GM18498 (cell line): ENCODE measurements around the gene CHSY1.

ENCODE experiments used
- ATAC-seq: cut with Tn5 transposase; IDR thresholded peaks from one replicate; pipeline ENCODE4 v1.9.1; 2021; ENCODE audit warnings: mild to moderate bottlenecking, moderate library complexity; ENCODE audit not compliant: unreplicated experiment

CHSY1 gene

GRCh38 chr15:101190092-101190595 is 61.7 kb downstream of the CHSY1 start:
- no peak for ATAC-seq

DNA sequence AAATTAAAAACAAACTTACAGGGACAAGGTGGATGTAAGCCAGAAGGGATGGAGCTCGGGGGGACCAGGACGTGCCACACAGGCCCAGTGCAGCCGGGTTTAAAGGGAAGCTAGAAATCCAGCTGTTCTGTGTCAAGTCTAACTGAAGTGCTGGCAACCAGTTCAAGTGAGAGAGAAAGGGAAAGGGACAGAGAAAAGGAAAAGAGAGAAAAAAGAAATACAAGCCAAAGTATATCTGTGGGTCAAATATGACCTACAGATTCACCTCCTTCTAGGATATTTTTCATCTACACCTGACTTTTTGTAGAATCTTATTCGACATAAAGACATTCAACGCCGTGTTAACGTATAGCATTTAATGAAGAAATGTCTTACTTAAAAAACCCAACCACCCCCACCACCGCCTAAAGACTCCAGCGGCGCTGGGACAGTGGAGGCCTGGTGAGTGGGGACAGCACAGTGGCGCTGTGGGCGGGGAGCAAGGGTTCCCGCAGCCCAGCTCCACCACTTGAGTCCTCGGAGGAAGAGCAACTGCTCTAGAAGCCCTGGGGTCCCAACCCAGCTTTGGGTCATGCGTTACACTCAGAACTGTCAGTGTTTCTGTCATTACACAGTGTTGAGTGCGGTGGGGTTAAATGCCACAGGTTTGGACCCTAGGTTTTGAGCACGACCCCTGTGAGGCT is 62.3 kb downstream of the CHSY1 start:
- ATAC-seq: no peak

DNA sequence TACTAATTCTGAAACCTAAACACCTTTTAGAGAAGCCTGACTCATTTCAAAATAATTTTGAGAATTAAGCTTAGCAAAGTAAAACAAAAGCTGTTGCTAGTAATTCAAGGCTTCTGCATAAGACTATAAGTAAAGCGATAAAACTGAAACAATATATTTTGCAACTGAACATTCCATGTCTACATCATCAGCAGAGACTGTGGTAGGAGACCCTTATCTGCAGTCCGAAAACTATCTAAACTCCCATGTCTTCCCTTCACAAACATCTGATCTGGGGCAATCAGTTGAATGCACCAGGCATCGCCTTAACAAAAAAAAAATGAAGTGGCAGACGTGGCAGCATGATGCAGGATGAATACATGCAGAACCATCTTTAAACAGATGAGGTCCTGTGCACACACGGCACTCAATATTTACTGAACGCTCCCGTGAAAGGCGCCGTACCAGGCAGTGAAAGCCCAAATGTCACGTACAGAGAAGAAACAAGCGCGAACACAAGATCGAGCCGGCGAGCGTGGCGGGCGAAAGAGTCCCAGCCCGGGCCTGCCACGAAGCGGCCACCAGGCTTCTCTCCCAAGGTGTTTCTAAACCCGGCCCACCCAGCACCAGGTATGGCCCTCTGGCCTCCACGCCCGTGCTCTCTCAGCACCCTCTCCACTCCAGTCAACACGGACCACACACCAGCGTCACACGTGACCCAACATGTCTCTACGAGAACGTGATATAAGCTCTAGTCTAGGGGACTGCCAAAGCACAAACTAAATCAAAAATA is 63.0 kb downstream of the CHSY1 start:
- peak; percentile 58 for ATAC-seq

- peak; percentile 74 for ATAC-seq
These were observed 63.8 kb downstream of the CHSY1 start for GRCh38 chr15:101187820-101188636.

DNA sequence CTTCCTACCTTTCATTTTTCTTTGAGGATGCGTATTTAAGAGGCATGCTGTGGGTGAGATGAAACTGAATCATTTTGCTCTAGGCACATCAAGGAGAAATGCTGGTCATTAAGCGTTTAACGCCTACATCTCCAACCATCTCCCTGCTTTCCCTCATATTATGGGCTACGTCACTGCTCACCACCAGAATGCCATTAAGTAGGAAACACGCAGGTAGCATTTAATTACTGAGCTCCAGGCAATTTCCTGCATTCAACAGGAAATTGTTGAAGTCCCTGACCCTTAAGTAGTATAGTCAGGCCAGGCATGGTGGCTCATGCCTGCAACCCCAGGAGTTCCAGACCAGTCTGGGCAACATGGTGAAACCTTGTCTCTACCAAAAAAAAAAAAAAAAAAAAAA is 66.1 kb downstream of the CHSY1 start:
- no peak for ATAC-seq

DNA sequence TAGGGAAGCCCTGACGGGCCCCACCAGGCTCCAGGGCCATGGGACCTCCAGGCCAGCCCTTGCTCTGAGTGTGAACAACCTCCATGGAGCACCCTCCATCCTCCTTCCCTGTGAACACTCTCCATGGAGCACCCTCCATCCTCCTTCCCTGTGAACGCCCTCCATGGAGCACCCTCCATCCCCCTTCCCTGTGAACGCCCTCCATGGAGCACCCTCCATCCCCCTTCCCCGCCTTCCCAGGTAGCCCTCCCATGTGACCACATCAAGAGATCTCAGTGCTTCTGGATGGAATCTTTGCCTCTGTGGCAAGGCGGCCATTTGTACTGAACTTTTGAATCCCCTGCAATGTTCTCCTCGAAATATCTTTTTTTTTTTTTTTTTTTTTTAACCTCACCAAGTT is 66.5 kb downstream of the CHSY1 start:
- no peak for ATAC-seq

- ATAC-seq: no peak
These were observed 67.0 kb downstream of the CHSY1 start for GRCh38 chr15:101184830-101185229.

- ATAC-seq: no peak
These were observed 67.9 kb downstream of the CHSY1 start for GRCh38 chr15:101183931-101184305.

GRCh38 chr15:101183226-101183930 is 68.5 kb downstream of the CHSY1 start:
- ATAC-seq: no peak

DNA sequence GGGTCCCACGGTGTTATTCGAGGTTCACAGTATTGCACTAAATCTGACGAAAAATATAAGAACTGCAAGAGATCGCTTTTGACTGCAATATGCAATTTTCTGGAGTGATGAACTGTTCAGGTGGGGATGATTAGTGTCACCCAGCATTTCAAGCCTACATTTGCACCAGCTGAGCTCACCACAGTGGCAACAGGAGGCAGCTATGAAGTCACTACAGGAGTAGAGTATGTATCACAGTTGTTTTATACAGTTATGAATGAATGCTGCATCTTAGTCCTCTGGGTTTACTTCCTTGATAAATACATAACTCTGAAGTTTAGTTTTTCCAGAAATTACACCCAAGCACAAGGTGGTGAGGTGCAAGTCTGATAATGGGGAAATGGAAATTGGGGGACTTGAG is 69.6 kb downstream of the CHSY1 start:
- ATAC-seq: no peak

DNA sequence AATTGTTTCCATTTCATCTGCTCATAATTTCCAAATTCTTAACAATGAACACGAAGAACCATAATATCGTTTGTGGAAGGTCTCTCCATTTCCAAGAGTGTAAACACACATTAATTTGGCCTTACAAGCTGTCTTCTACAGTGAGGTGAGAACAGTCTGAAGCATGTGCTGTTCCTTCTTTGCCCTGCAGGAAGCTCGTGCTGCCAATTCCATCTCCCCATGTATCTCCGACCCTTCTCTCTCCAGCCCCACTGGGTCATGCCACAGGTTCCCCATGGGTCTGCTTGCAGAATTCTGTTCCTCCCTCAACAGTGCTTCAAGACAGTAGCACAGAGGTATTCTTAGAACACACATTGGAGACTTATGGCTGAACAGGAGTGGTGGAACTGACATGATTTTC is 70.5 kb downstream of the CHSY1 start:
- no peak for ATAC-seq

DNA sequence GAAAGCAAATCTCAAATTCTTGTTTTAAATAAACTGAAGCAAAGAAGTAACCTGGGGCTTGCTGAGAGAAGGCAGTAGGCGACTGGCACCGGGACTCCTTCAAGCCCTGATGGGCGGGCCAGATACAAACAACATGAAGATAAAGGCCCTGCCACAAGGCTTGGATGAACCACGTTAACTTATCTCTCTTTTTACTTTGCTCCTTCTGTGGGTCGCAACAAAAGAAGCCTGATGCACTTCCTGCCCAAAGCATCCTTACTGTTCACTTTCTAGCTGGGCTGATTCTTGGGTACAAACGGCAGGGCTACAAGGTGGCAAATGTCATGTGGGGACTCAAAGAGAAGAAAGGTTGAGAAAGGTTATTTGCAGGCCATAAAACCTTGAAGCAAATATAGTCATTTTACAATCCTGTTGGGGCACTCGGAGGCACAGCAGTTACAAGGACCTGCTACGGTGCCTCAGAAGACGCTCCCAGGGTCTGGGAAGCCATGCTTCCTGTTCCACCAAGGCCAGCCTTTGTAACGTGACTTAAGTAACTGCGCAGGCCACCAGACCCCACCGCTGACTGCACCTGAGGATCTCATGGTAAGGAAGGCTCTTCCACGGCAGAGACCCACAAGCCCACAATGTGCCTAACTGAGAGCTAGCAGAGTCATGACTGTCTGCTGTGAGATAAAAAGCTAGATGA is 71.1 kb downstream of the CHSY1 start:
- ATAC-seq: no peak

DNA sequence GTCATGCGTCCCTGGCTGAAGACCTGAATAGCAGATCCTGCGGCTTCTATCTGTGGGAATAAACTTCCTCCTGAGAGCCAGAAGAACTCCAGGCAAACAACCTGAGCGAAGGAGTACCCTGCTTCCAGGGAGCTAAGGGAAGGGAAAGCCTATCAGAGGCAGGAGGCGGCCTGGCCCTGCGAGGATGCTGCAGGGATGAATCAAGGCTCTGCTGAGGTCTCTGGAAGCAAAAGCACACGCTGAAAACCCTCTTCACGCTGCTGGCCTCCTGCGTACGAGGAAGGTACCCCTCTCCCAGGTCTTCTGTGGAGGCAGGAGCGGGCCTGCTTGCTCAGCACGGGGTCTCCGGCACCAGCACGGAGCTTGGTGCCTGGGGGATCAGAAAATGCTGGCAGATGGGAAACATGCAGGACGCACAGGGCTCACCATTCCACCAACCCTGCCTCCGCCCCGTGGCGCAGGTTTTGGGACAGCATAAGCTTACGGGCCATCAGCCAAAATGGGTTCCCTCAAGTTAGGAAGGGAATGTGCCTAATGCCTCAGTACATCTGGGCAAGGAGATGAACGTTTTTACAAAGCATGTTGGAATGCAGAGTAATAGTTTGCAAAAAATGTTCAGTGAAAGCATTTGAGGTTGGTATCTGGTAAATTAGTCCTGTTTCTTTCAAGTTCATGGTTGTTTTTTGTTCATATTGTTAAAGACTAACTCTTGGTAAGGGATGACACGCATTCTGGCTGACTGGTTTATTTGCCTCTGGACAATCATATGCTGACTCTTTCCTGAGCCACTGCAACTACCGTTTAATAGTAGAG is 72.3 kb downstream of the CHSY1 start:
- no peak for ATAC-seq

- ATAC-seq: no peak
These were observed 72.9 kb downstream of the CHSY1 start for GRCh38 chr15:101178931-101179330.

GRCh38 chr15:101178479-101178878 is 73.4 kb downstream of the CHSY1 start:
- ATAC-seq: no peak

DNA sequence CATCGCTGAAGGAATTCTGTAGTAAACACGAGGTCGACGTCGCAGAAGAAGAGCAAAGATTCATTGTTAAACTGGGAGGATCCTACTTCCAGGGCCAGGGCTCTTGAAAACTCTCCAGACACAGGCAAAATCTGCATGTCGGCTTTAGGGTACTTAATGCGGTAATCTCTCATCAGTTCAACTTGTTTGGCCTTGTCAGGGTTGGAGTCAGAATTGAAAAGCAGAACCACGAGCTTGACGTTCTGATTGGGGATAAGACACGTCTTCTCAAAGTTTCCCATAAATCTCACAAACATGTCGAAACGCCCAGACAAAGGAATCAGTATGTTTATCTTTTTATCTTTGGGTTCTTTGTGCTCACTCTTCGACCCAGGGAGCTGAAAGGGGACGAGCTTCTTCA is 74.0 kb downstream of the CHSY1 start:
- ATAC-seq: no peak

- no peak for ATAC-seq
These were observed 75.2 kb downstream of the CHSY1 start for GRCh38 chr15:101176625-101177024.

DNA sequence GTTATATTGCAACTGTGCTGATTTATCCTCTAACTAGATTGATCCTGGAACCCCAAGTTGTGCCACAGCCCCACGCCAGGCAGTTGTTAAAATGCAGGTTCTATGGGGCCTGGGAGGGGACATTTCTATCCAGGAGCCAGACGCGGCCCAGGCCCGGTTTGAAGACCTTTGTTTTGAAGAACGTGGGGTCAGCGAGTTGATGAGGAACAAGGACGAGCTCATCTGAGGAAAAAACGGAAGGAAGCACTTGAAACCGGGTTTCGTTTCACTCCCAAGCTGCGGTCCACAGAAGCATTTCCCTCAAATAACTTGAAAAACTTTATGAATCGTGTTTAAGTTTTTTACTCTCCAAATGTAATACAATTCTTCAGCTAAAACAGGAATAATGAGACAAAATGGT is 76.4 kb downstream of the CHSY1 start:
- no peak for ATAC-seq

- no peak for ATAC-seq
These were observed 77.5 kb downstream of the CHSY1 start for GRCh38 chr15:101174152-101174920.
